ENCODE data around the gene INS.

INS gene

GRCh38 chr11:2115308-2115707 lies 45.7 kb downstream of the INS start:
- DNase-seq (ENCODE audit: low read depth, low spot score), result no peak

GRCh38 chr11:2114430-2115241 lies 46.4 kb downstream of the INS start:
- no peak for DNase-seq (ENCODE audit: low read depth, low spot score)

GRCh38 chr11:2113776-2114175 lies 47.2 kb downstream of the INS start:
- no peak for DNase-seq (ENCODE audit: low read depth, low spot score)

GRCh38 chr11:2110521-2110920 lies 50.5 kb downstream of the INS start:
- no peak for DNase-seq (ENCODE audit: low read depth, low spot score)

Data from ELF-1 (cell line).